CD4-positive, alpha-beta T cell (primary cell): ENCODE measurements around the gene DNAJC22. TPM values are rescaled to one million over a fixed set of nuclear protein-coding genes. Genes with fewer than 3 reads are reported as not detected.
"Not testable (repeated sequence)": the region's sequence is repeated elsewhere in the genome, so short reads cannot be mapped to it uniquely, and the experiment has no call there.

Source experiments
- ATAC-seq: fragments of 200-7000 bp; cut with Tn5 transposase; one replicate; pipeline ENCODE4 v1.10.0; 2022; ENCODE audit warnings: mild to moderate bottlenecking; ENCODE audit not compliant: poor library complexity
- CTCF ChIA-PET: fragments of 350-600 bp; sonication (Branson Sonifier 250); formaldehyde crosslinking; loops from one replicate; lab custom pipeline; 2021; ENCODE audit warnings: antibody characterized with exemption, inconsistent platforms; lab: Charles Lee
- POLR2A ChIA-PET: fragments of 350-600 bp; sonication (Branson Sonifier 250); formaldehyde crosslinking; loops from one replicate; lab custom pipeline; 2021; ENCODE audit warnings: antibody characterized with exemption, inconsistent platforms; lab: Charles Lee
- DNase-seq, 14 experiments: peaks; one replicate each; pipeline ENCODE4 v3.0.0-alpha.2; 2013 to 2020; ENCODE audit warnings: mixed read lengths in 2 of 14
- H3K27ac ChIP-seq, 2 donors: one replicate each; pipeline versions ENCODE4 v1.5.1 to v1.7.0; 2013; ENCODE audit warnings: low read length in 2 of 2, low read depth in 1 of 2, mild to moderate bottlenecking in 1 of 2
- H3K27me3 ChIP-seq, 2 experiments: 1 replicate in 1 of 2; 2 replicates in 1 of 2; pipeline versions ENCODE4 v1.6.1 to v1.7.0; 2013; ENCODE audit warnings: low read length in 2 of 2, control low read depth in 1 of 2, mild to moderate bottlenecking in 1 of 2, moderate library complexity in 1 of 2; ENCODE audit not compliant: insufficient read depth in 2 of 2, control insufficient read depth in 1 of 2
- H3K36me3 ChIP-seq: one replicate; pipeline ENCODE4 v1.6.1; 2013; ENCODE audit warnings: low read length, control low read depth; ENCODE audit not compliant: insufficient read depth
- H3K4me1 ChIP-seq: one replicate; pipeline ENCODE4 v1.6.1; 2013; ENCODE audit warnings: low read length, control low read depth; ENCODE audit not compliant: insufficient read depth
- H3K4me3 ChIP-seq: one replicate; pipeline ENCODE4 v1.5.1; 2013; ENCODE audit warnings: mild to moderate bottlenecking, low read length, moderate library complexity
- H3K9me3 ChIP-seq, 2 experiments: 1 replicate in 1 of 2; 2 replicates in 1 of 2; pipeline versions ENCODE4 v1.6.1 to v1.7.0; 2013; ENCODE audit warnings: low read length in 2 of 2, mild to moderate bottlenecking in 2 of 2, control low read depth in 1 of 2, moderate library complexity in 1 of 2; ENCODE audit not compliant: control insufficient read depth in 1 of 2, insufficient read depth in 1 of 2
- H3K27ac Mint-ChIP-seq: one replicate; pipeline ENCODE4 v1.8.0; 2020; ENCODE audit warnings: mixed read lengths
- H3K27me3 Mint-ChIP-seq: one replicate; pipeline ENCODE4 v1.8.0; 2021; ENCODE audit warnings: mixed read lengths
- H3K36me3 Mint-ChIP-seq: one replicate; pipeline ENCODE4 v1.8.0; 2021; ENCODE audit warnings: low read depth, mixed read lengths
- H3K4me1 Mint-ChIP-seq: one replicate; pipeline ENCODE4 v1.8.0; 2021; ENCODE audit warnings: low read depth, mixed read lengths
- H3K4me3 Mint-ChIP-seq: one replicate; pipeline ENCODE4 v1.8.0; 2020; ENCODE audit warnings: mild to moderate bottlenecking, mixed read lengths
- H3K9me3 Mint-ChIP-seq: one replicate; pipeline ENCODE4 v1.8.0; 2020; ENCODE audit warnings: mixed read lengths
- intact Hi-C, 2 experiments: fragments of 100-400 bp; cut with DNase I in 1 of 2; cut with micrococcal nuclease in 1 of 2; formaldehyde crosslinking; loops; one replicate each; pipeline versions ENCODE4 v1.15.1 to v1.9.0; 2023 to 2025; cut with DNase I, micrococcal nuclease
- total RNA-seq, 174 experiments: library from RNA in 2 of 174; stranded (reverse) in 2 of 174; gene quantifications; one replicate each; pipeline ENCODE4 v1.2.3 and lab custom pipeline; 2021 to 2026
- TF ChIP-seq, protein P1 (sequence below): fragments of 200-600 bp; IDR thresholded peaks from one replicate; pipeline ENCODE4 v1.8.0; 2022; ENCODE audit warnings: antibody characterized with exemption, mild to moderate bottlenecking

DNAJC22 gene
- total RNA-seq, 2 experiments from 2014 or later = not detected

DNA sequence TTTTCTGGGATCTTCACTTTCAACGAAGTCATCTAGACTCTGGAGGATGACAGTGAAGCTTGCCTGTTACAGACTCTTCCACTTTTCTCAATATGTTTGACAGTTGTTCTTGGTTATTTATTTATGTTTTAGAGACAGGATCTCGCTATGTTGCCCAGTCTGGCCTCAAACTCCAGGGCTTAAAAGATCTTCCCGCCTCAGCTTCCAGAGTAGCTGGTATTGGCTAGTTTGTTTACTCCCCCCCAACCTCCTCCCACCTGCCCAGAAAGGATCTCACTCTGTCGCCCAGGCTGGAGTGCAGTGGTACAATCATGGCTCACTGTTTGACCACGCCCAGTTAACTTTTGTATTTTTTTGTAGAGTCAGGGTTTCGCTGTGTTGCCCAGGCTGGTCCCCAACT is 23.9 kb downstream of the DNAJC22 start:
- Mint-ChIP-seq H3K27me3 (no peaks in the 10 kb centered on the region), H3K4me3 (no peak overlapping the region), H3K9me3 (no peaks in the 10 kb centered on the region), H3K4me1 (peaks cover 28% of the 10 kb centered on the region), H3K36me3 (peaks cover 9% of the 10 kb centered on the region), H3K27ac (peak overlapping the region; percentile 56)
- H3K9me3 ChIP-seq = no peaks in the 10 kb centered on the region
- H3K27me3 ChIP-seq = no peaks in the 10 kb centered on the region
- ATAC-seq (no peak), DNase-seq (no peak)
- intact Hi-C loops = no loop called here
- TF ChIP-seq, protein P1, sequence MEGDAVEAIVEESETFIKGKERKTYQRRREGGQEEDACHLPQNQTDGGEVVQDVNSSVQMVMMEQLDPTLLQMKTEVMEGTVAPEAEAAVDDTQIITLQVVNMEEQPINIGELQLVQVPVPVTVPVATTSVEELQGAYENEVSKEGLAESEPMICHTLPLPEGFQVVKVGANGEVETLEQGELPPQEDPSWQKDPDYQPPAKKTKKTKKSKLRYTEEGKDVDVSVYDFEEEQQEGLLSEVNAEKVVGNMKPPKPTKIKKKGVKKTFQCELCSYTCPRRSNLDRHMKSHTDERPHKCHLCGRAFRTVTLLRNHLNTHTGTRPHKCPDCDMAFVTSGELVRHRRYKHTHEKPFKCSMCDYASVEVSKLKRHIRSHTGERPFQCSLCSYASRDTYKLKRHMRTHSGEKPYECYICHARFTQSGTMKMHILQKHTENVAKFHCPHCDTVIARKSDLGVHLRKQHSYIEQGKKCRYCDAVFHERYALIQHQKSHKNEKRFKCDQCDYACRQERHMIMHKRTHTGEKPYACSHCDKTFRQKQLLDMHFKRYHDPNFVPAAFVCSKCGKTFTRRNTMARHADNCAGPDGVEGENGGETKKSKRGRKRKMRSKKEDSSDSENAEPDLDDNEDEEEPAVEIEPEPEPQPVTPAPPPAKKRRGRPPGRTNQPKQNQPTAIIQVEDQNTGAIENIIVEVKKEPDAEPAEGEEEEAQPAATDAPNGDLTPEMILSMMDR = no peak
- H3K27ac ChIP-seq = no peak overlapping the region
- CTCF ChIA-PET = interaction anchor here (1.3 to 7.0 kb wide), 4 partner anchors 13 to 143 kb away, joined by 3 to 33 read pairs (median 5); partner anchors contain the start of gene DNAJC22
- POLR2A ChIA-PET = no interaction called here
- H3K4me3 ChIP-seq = no peak overlapping the region
- H3K36me3 ChIP-seq = no peaks in the 10 kb centered on the region
- H3K4me1 ChIP-seq = peaks cover 15% of the 10 kb centered on the region

DNA sequence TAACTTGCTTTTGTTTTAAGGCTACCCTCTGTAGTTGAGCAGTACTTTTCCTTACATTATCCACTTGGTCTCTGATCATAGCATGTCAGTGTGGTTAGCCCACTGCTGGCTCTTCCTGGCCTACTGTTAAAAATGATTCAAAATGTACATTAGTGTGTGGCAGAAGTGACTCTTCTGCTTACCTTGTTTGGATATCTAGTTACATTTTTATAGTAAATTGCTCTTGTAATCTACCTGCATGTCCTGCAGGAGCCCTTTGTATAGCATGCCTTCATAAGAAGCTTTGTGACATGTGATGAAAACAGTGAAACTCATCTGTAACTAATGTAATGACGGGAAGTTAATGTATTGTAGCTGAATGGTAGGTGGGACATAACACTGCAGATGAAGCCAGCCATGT is 28.7 kb downstream of the DNAJC22 start:
- Histone ChIP-seq H3K27me3 (no peaks in the 10 kb centered on the region), H3K9me3 (no peaks in the 10 kb centered on the region), H3K27ac (no peak overlapping the region), H3K4me3 (no peak overlapping the region), H3K4me1 (no peaks in the 10 kb centered on the region), H3K36me3 (no peaks in the 10 kb centered on the region)
- no peak for DNase-seq
- Mint-ChIP-seq H3K9me3 (no peaks in the 10 kb centered on the region), H3K27ac (no peak overlapping the region), H3K36me3 (no peaks in the 10 kb centered on the region), H3K4me3 (no peak overlapping the region), H3K4me1 (peaks cover 2% of the 10 kb centered on the region), H3K27me3 (no peaks in the 10 kb centered on the region)
- intact Hi-C loops = no loop called here
- ChIA-PET POLR2A (interaction anchor here (2.0 kb wide), 1 partner anchor 8 kb away, joined by 12 read pairs; the partner anchor contains the start of gene SPATS2), CTCF (interaction anchor here (1.0 kb wide), 1 partner anchor 29 kb away, joined by 3 read pairs; no protein-coding TSS in a partner anchor)
- TF ChIP-seq, protein P1 = no peak
- no peak for ATAC-seq

DNA sequence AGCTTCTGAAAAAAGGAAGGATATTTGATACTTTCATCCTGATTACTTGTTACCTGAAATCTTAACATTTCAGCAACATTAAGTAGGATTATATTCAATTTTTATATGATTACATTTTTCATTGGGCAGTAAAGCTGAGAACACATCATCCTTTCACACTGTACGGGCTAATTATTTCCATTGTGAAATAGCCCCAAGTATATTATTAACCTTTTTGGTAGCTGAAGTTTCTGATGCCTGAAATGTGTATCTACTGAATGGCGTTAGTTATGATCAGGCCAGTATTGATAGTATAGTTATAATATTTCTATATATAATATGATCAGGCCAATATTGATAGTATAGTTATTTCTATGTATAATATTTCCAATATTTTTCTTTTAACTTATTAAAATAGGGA is 30.7 kb downstream of the DNAJC22 start:
- no peaks in the 10 kb centered on the region for H3K36me3 ChIP-seq
- CTCF ChIA-PET = interaction anchor here (0.9 to 1.2 kb wide), 2 partner anchors 19 to 35 kb away, joined by 3 to 4 read pairs; no protein-coding TSS in a partner anchor
- no peaks in the 10 kb centered on the region for H3K4me1 ChIP-seq
- ATAC-seq = no peak
- no peaks in the 10 kb centered on the region for H3K9me3 ChIP-seq
- H3K36me3 Mint-ChIP-seq = no peaks in the 10 kb centered on the region
- no peaks in the 10 kb centered on the region for H3K9me3 Mint-ChIP-seq
- DNase-seq = no peak
- TF ChIP-seq, protein P1 = no peak
- H3K27ac Mint-ChIP-seq = no peak overlapping the region
- no peak overlapping the region for H3K4me3 Mint-ChIP-seq
- H3K4me3 ChIP-seq = no peak overlapping the region
- POLR2A ChIA-PET = interaction anchor here (0.8 kb wide), 1 partner anchor 11 kb away, joined by 3 read pairs; no protein-coding TSS in a partner anchor
- no peak overlapping the region for H3K27ac ChIP-seq
- intact Hi-C loops = no loop called here
- H3K27me3 Mint-ChIP-seq = no peaks in the 10 kb centered on the region
- H3K4me1 Mint-ChIP-seq = no peaks in the 10 kb centered on the region
- H3K27me3 ChIP-seq = no peaks in the 10 kb centered on the region

DNA sequence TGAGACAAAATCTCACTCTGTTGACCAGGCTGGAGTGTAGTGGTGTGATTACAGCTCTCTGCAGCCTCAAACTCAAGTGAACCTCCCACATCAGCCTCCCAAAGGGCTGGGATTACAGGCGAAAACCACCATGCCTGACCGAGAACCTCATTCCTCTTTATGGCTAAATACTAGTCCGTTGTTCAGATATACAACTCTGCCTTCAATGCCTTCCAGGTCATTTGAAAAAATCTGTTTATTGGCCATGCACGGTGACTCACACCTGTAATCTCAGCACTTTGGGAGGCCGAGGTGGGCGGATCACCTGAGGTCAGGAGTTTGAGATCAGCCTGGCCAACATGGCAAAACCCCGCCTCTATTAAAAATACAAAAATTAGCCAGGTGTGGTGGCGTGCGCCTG is 33.5 kb downstream of the DNAJC22 start:
- POLR2A ChIA-PET = interaction anchor here (0.6 to 1.3 kb wide), 2 partner anchors 14 to 16 kb away, joined by 3 read pairs; no protein-coding TSS in a partner anchor
- H3K9me3 Mint-ChIP-seq, H3K4me1 ChIP-seq, intact Hi-C loops, H3K27me3 ChIP-seq, H3K27me3 Mint-ChIP-seq, DNase-seq, H3K27ac Mint-ChIP-seq, H3K4me3 ChIP-seq, ATAC-seq, H3K36me3 Mint-ChIP-seq, H3K4me1 Mint-ChIP-seq, H3K9me3 ChIP-seq, H3K27ac ChIP-seq, H3K4me3 Mint-ChIP-seq, H3K36me3 ChIP-seq: not testable (repeated sequence)
- CTCF ChIA-PET = interaction anchor here (0.9 kb wide), 1 partner anchor 23 kb away, joined by 3 read pairs; no protein-coding TSS in a partner anchor
